ENCODE measurements around the gene TMEM60.
"Not testable (repeated sequence)": the region's sequence is repeated elsewhere in the genome, so short reads cannot be mapped to it uniquely, and the experiment has no call there.

The TMEM60 gene

GRCh38 chr7:77837275-77837674 is 39.0 kb upstream of the TMEM60 start:
- no peak overlapping the region for H3K4me3 ChIP-seq (replicated peaks; ENCODE audit: low read depth, low read length)
- no peak for DNase-seq (ENCODE audit: low read depth)
- TF ChIP-seq CTCF (IDR thresholded peaks at IDR 0.05; ENCODE audit: low read length, missing control alignments) = no peak

- not testable (repeated sequence) for DNase-seq (ENCODE audit: low read depth)
These were observed 38.2 kb upstream of the TMEM60 start for GRCh38 chr7:77836425-77836824.

GRCh38 chr7:77833136-77833535 is 34.9 kb upstream of the TMEM60 start:
- no peak for TF ChIP-seq CTCF (IDR thresholded peaks at IDR 0.05; ENCODE audit: low read length, missing control alignments)
- H3K4me3 ChIP-seq (replicated peaks; ENCODE audit: low read depth, low read length) = no peak overlapping the region
- no peak for DNase-seq (ENCODE audit: low read depth)

More at GRCh38 chr7:77836425-77836824, 38.2 kb upstream of the TMEM60 start:
- not testable (repeated sequence) for H3K4me3 ChIP-seq (replicated peaks; ENCODE audit: low read depth, low read length)

- H3K4me3 ChIP-seq (replicated peaks; ENCODE audit: low read depth, low read length) = no peak overlapping the region
- DNase-seq (ENCODE audit: low read depth) = no peak
- TF ChIP-seq CTCF (IDR thresholded peaks at IDR 0.05; ENCODE audit: low read length, missing control alignments) = no peak
These were observed 33.7 kb upstream of the TMEM60 start for GRCh38 chr7:77831953-77832352.

- H3K4me3 ChIP-seq (replicated peaks; ENCODE audit: low read depth, low read length) = no peak overlapping the region
- TF ChIP-seq CTCF (IDR thresholded peaks at IDR 0.05; ENCODE audit: low read length, missing control alignments) = no peak
- no peak for DNase-seq (ENCODE audit: low read depth)
These were observed 33.2 kb upstream of the TMEM60 start for GRCh38 chr7:77831481-77831880.

DNA sequence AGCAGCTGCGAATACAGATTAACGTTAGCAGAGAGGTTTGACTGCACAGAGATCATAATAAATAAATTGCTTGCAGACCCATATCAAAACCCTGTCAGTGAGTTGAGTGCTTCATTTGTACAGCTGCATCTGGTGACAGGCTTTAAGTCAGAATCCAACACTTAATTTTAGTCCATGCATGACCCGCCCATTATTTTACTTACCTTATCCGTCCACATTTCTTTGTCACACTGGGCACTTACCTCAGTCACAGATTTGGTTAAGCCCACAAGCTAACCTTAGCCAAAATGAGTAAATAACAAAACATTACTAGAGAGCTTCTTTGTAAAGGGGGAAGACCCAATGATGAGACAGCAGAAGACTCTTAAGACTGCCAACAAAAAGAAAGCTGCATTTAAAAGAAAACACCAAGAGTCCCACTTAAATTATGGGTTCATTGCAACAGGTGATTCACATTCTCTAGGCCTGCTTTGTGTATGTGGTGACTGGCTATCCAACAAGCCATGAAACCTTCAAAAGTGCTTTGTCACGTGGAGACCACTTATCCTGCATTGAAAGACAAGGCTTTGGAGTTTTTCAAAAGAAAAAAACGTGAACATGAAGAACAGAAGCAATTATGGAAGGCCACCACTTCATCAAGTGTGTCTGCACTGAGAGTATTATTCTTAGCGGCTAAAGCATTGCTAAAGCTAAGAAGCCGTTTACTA is 32.6 kb upstream of the TMEM60 start:
- TF ChIP-seq CTCF (IDR thresholded peaks at IDR 0.05; ENCODE audit: low read length, missing control alignments) = no peak
- DNase-seq (ENCODE audit: low read depth) = no peak
- H3K4me3 ChIP-seq (replicated peaks; ENCODE audit: low read depth, low read length) = no peak overlapping the region

- no peak for DNase-seq (ENCODE audit: low read depth)
- no peak overlapping the region for H3K4me3 ChIP-seq (replicated peaks; ENCODE audit: low read depth, low read length)
- no peak for TF ChIP-seq CTCF (IDR thresholded peaks at IDR 0.05; ENCODE audit: low read length, missing control alignments)
These were observed 29.8 kb upstream of the TMEM60 start for GRCh38 chr7:77827999-77828398.
